ENCODE results near the gene ACSL5.
"Not testable (repeated sequence)": the region's sequence is repeated elsewhere in the genome, so short reads cannot be mapped to it uniquely, and the experiment has no call there.

The ACSL5 gene

GRCh38 chr10:112456533-112456932 lies 82.6 kb downstream of the ACSL5 start:
- no peak for TF ChIP-seq CTCF (IDR thresholded peaks at IDR 0.05; ENCODE audit: low read depth, low read length)
- no peak overlapping the region for H3K4me3 ChIP-seq (replicated peaks in 1 of 2; ENCODE audit: low read depth in 2 of 2, low read length in 2 of 2)
- no peak for DNase-seq (ENCODE audit: low read depth in 2 of 2)

- no peak for DNase-seq (ENCODE audit: low read depth in 2 of 2)
- no peak for TF ChIP-seq CTCF (IDR thresholded peaks at IDR 0.05; ENCODE audit: low read depth, low read length)
- H3K4me3 ChIP-seq (replicated peaks in 1 of 2; ENCODE audit: low read depth in 2 of 2, low read length in 2 of 2), result no peak overlapping the region
Measured at GRCh38 chr10:112460366-112460765, 86.5 kb downstream of the ACSL5 start.

GRCh38 chr10:112461029-112461887 lies 87.3 kb downstream of the ACSL5 start:
- H3K4me3 ChIP-seq (replicated peaks in 1 of 2; ENCODE audit: low read depth in 2 of 2, low read length in 2 of 2), result no peak overlapping the region
- DNase-seq (ENCODE audit: low read depth in 2 of 2), result peak; percentile 54 to 96
- no peak for TF ChIP-seq CTCF (IDR thresholded peaks at IDR 0.05; ENCODE audit: low read depth, low read length)

GRCh38 chr10:112464074-112464473 lies 90.2 kb downstream of the ACSL5 start:
- not testable (repeated sequence) for DNase-seq (ENCODE audit: low read depth in 2 of 2)

GRCh38 chr10:112465299-112465883 lies 91.5 kb downstream of the ACSL5 start:
- no peak for DNase-seq (ENCODE audit: low read depth in 2 of 2)
- no peak overlapping the region for H3K4me3 ChIP-seq (replicated peaks in 1 of 2; ENCODE audit: low read depth in 2 of 2, low read length in 2 of 2)
- no peak for TF ChIP-seq CTCF (IDR thresholded peaks at IDR 0.05; ENCODE audit: low read depth, low read length)

More at GRCh38 chr10:112464074-112464473, 90.2 kb downstream of the ACSL5 start:
- not testable (repeated sequence) for H3K4me3 ChIP-seq (replicated peaks in 1 of 2; ENCODE audit: low read depth in 2 of 2, low read length in 2 of 2)

GRCh38 chr10:112466802-112467201 lies 92.9 kb downstream of the ACSL5 start:
- no peak for TF ChIP-seq CTCF (IDR thresholded peaks at IDR 0.05; ENCODE audit: low read depth, low read length)
- H3K4me3 ChIP-seq (replicated peaks in 1 of 2; ENCODE audit: low read depth in 2 of 2, low read length in 2 of 2), result no peak overlapping the region
- no peak for DNase-seq (ENCODE audit: low read depth in 2 of 2)

GRCh38 chr10:112467541-112468075 lies 93.7 kb downstream of the ACSL5 start:
- DNase-seq (ENCODE audit: low read depth in 2 of 2), result no peak
- H3K4me3 ChIP-seq (replicated peaks in 1 of 2; ENCODE audit: low read depth in 2 of 2, low read length in 2 of 2), result no peak overlapping the region
- no peak for TF ChIP-seq CTCF (IDR thresholded peaks at IDR 0.05; ENCODE audit: low read depth, low read length)
